K562 (cell line): ENCODE results near the gene LMCD1.

ENCODE experiments used
- BCL6 ChIP-seq: fragments of 250-450 bp; sonication (Bioruptor Pico); IDR thresholded peaks from 2 replicates; pipeline ENCODE4 v1.4.0; 2020
- CHCHD3 ChIP-seq: fragments of 250-450 bp; sonication (Bioruptor Pico); IDR thresholded peaks from 2 replicates; pipeline ENCODE4 v2.1.2; 2022; ENCODE audit warnings: mild to moderate bottlenecking
- ELF4 ChIP-seq: fragments of 450-650 bp; formaldehyde crosslinking; IDR thresholded peaks from 2 replicates; pipeline ENCODE4 v1.4.0; 2022; ENCODE audit warnings: missing genetic modification characterization
- EP300 ChIP-seq: IDR thresholded peaks from 2 replicates; pipeline ENCODE4 v1.6.1; 2012; ENCODE audit warnings: low read length, improper control_type of control experiment
- GABPB1 ChIP-seq: sonication (generic); formaldehyde crosslinking; IDR thresholded peaks from 2 replicates; pipeline ENCODE4 v1.8.0; 2022; ENCODE audit warnings: mild to moderate bottlenecking, missing genetic modification reagents
- NFIC ChIP-seq: fragments of 450-650 bp; IDR thresholded peaks from 2 replicates; pipeline ENCODE4 v1.6.1; 2017; ENCODE audit warnings: mild to moderate bottlenecking, inconsistent platforms
- TF ChIP-seq, protein P1 (sequence below): fragments of 450-650 bp; formaldehyde crosslinking; IDR thresholded peaks from 2 replicates; pipeline ENCODE4 v1.4.0; 2020; ENCODE audit warnings: mild to moderate bottlenecking, mixed read lengths
- TF ChIP-seq, protein P2 (sequence below), 3 experiments: IDR thresholded peaks in 2 of 3; conservative IDR thresholded peaks in 1 of 3; 2 replicates each; pipeline ENCODE4 v1.5.1; 2011 to 2012; ENCODE audit warnings: low read length in 3 of 3, mild to moderate bottlenecking in 3 of 3, control low read depth in 2 of 3, improper control_type of control experiment in 1 of 3, inconsistent platforms in 1 of 3, low read depth in 1 of 3, mixed read lengths in 1 of 3, moderate library complexity in 1 of 3; ENCODE audit not compliant: insufficient read depth in 2 of 3
- TF ChIP-seq, protein P3 (sequence below): fragments of 450-650 bp; IDR thresholded peaks from 2 replicates; pipeline ENCODE4 v1.6.1; 2017; ENCODE audit warnings: antibody characterized with exemption
- TF ChIP-seq, protein P4 (sequence below): fragments of 250-450 bp; sonication (Bioruptor Pico); IDR thresholded peaks from 2 replicates; pipeline ENCODE4 v1.4.0; 2020; ENCODE audit warnings: mild to moderate bottlenecking, moderate library complexity, borderline replicate concordance

DNA sequence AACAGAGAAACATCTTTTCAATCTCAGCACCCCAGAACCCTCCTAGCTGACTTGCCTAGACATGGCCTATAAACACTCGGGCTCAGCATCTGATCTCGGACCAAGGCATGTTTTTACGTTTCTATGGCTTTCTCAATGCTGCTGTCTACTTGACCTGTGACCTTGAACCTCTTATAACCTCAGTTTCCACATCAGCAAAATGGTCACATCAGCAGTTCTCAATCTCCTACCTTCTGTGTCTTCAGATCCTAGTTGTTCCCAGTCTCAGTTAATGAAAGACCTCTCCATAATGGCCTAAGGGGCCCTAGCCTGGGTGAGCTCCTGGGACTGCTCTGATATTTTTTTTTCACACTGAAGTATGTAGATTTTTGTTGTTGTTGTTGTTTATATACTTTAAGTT is 103.4 kb downstream of the LMCD1 start:
- TF ChIP-seq EP300 (no peak), ELF4 (CRISPR knock-in tag) (no peak), NFIC (no peak), GABPB1 (no peak), CHCHD3 (CRISPR knock-in tag) (no peak), BCL6 (CRISPR knock-in tag) (no peak)
- TF ChIP-seq, protein P1, sequence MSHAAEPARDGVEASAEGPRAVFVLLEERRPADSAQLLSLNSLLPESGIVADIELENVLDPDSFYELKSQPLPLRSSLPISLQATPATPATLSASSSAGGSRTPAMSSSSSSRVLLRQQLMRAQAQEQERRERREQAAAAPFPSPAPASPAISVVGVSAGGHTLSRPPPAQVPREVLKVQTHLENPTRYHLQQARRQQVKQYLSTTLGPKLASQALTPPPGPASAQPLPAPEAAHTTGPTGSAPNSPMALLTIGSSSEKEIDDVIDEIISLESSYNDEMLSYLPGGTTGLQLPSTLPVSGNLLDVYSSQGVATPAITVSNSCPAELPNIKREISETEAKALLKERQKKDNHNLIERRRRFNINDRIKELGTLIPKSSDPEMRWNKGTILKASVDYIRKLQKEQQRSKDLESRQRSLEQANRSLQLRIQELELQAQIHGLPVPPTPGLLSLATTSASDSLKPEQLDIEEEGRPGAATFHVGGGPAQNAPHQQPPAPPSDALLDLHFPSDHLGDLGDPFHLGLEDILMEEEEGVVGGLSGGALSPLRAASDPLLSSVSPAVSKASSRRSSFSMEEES (CRISPR knock-in tag): no peak
- TF ChIP-seq, protein P2, sequence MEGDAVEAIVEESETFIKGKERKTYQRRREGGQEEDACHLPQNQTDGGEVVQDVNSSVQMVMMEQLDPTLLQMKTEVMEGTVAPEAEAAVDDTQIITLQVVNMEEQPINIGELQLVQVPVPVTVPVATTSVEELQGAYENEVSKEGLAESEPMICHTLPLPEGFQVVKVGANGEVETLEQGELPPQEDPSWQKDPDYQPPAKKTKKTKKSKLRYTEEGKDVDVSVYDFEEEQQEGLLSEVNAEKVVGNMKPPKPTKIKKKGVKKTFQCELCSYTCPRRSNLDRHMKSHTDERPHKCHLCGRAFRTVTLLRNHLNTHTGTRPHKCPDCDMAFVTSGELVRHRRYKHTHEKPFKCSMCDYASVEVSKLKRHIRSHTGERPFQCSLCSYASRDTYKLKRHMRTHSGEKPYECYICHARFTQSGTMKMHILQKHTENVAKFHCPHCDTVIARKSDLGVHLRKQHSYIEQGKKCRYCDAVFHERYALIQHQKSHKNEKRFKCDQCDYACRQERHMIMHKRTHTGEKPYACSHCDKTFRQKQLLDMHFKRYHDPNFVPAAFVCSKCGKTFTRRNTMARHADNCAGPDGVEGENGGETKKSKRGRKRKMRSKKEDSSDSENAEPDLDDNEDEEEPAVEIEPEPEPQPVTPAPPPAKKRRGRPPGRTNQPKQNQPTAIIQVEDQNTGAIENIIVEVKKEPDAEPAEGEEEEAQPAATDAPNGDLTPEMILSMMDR (IDR thresholded peaks at IDR 0.05 in 2 of 3, conservative IDR thresholded peaks at IDR 0.05 in 1 of 3; ENCODE audit: insufficient read depth in 2 of 3, low read depth in 1 of 3, low read length in 3 of 3): no peak
- TF ChIP-seq, protein P3, sequence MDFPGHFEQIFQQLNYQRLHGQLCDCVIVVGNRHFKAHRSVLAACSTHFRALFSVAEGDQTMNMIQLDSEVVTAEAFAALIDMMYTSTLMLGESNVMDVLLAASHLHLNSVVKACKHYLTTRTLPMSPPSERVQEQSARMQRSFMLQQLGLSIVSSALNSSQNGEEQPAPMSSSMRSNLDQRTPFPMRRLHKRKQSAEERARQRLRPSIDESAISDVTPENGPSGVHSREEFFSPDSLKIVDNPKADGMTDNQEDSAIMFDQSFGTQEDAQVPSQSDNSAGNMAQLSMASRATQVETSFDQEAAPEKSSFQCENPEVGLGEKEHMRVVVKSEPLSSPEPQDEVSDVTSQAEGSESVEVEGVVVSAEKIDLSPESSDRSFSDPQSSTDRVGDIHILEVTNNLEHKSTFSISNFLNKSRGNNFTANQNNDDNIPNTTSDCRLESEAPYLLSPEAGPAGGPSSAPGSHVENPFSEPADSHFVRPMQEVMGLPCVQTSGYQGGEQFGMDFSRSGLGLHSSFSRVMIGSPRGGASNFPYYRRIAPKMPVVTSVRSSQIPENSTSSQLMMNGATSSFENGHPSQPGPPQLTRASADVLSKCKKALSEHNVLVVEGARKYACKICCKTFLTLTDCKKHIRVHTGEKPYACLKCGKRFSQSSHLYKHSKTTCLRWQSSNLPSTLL: no peak
- TF ChIP-seq, protein P4, sequence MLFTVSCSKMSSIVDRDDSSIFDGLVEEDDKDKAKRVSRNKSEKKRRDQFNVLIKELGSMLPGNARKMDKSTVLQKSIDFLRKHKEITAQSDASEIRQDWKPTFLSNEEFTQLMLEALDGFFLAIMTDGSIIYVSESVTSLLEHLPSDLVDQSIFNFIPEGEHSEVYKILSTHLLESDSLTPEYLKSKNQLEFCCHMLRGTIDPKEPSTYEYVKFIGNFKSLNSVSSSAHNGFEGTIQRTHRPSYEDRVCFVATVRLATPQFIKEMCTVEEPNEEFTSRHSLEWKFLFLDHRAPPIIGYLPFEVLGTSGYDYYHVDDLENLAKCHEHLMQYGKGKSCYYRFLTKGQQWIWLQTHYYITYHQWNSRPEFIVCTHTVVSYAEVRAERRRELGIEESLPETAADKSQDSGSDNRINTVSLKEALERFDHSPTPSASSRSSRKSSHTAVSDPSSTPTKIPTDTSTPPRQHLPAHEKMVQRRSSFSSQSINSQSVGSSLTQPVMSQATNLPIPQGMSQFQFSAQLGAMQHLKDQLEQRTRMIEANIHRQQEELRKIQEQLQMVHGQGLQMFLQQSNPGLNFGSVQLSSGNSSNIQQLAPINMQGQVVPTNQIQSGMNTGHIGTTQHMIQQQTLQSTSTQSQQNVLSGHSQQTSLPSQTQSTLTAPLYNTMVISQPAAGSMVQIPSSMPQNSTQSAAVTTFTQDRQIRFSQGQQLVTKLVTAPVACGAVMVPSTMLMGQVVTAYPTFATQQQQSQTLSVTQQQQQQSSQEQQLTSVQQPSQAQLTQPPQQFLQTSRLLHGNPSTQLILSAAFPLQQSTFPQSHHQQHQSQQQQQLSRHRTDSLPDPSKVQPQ (CRISPR knock-in tag): no peak
